ENCODE results near the gene FGF6.

Gene FGF6

DNA sequence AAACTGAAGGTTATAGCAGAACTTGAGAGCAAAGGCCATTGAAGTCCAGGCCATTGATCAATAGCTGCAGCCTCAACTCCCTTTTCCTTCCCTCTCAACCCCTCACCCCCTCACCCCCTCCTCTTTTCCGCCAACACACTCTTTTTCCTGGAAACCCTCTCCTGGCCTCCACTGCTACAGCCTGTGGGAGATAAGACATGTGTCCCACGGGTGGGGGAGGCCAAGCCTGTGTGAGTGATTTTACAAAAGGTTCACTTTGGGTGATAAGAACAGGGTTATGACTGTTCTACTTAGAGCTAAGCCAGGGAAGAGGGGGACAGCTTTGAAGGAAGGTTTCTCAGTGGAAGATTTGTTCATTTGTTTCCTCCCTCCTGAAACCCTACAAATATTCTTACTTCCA is 57.0 kb downstream of the FGF6 start:
- TF ChIP-seq EZH2 (IDR thresholded peaks at IDR 0.05; ENCODE audit: borderline replicate concordance, low read length) = no peak
- TF ChIP-seq, protein P1, sequence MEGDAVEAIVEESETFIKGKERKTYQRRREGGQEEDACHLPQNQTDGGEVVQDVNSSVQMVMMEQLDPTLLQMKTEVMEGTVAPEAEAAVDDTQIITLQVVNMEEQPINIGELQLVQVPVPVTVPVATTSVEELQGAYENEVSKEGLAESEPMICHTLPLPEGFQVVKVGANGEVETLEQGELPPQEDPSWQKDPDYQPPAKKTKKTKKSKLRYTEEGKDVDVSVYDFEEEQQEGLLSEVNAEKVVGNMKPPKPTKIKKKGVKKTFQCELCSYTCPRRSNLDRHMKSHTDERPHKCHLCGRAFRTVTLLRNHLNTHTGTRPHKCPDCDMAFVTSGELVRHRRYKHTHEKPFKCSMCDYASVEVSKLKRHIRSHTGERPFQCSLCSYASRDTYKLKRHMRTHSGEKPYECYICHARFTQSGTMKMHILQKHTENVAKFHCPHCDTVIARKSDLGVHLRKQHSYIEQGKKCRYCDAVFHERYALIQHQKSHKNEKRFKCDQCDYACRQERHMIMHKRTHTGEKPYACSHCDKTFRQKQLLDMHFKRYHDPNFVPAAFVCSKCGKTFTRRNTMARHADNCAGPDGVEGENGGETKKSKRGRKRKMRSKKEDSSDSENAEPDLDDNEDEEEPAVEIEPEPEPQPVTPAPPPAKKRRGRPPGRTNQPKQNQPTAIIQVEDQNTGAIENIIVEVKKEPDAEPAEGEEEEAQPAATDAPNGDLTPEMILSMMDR (IDR thresholded peaks at IDR 0.05; ENCODE audit: low read length) = no peak
- H3F3A ChIP-seq (ENCODE audit: insufficient read depth, low read length) = no peaks in the 10 kb centered on the region
- no peak overlapping the region for H3K4me2 ChIP-seq (ENCODE audit: low read length)
- no peaks in the 10 kb centered on the region for H3K4me1 ChIP-seq (ENCODE audit: insufficient read depth, low read length, severe bottlenecking)
- no peak overlapping the region for H3K9ac ChIP-seq (ENCODE audit: low read length)
- no peak overlapping the region for H2AFZ ChIP-seq (ENCODE audit: low read length)
- H3K79me2 ChIP-seq (ENCODE audit: insufficient read depth, low read length) = no peaks in the 10 kb centered on the region
- no peaks in the 10 kb centered on the region for H3K9me3 ChIP-seq (ENCODE audit: low read length)
- H4K20me1 ChIP-seq (ENCODE audit: insufficient read depth, low read length) = no peaks in the 10 kb centered on the region
- H3K4me3 ChIP-seq (ENCODE audit: low read depth, low read length, poor library complexity, severe bottlenecking) = no peak overlapping the region
- no peak overlapping the region for H3K27ac ChIP-seq (ENCODE audit: low read depth, low read length, poor library complexity, severe bottlenecking)
- H3K36me3 ChIP-seq (ENCODE audit: insufficient read depth, low read length) = no peaks in the 10 kb centered on the region
- no peaks in the 10 kb centered on the region for H3K27me3 ChIP-seq (ENCODE audit: insufficient read depth, low read length)
- no peaks in the 10 kb centered on the region for H3K9me2 ChIP-seq (ENCODE audit: low read depth, low read length)

DNA sequence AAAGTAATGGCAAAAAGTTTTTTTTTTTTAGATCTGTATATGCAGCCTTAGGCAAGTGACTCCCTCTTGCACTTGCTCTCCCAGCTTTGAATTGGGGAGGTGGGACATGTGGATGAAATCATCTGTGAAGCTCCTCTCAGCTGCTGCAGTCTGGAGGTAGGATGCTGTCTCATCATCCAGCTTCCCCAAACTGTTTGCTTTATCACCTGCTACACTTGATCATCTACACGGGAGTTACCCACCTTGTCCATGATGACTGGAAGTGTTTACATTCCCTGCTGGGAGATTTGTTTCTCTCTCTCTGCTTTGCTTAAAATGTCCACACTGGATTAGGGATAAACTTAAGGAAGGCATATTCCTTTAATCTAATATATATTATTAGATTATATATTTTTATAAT is 57.6 kb downstream of the FGF6 start:
- no peaks in the 10 kb centered on the region for H4K20me1 ChIP-seq (ENCODE audit: insufficient read depth, low read length)
- no peaks in the 10 kb centered on the region for H3K79me2 ChIP-seq (ENCODE audit: insufficient read depth, low read length)
- H3K4me1 ChIP-seq (ENCODE audit: insufficient read depth, low read length, severe bottlenecking) = no peaks in the 10 kb centered on the region
- no peak for TF ChIP-seq EZH2 (IDR thresholded peaks at IDR 0.05; ENCODE audit: borderline replicate concordance, low read length)
- TF ChIP-seq, protein P1 (IDR thresholded peaks at IDR 0.05; ENCODE audit: low read length) = no peak
- H3K36me3 ChIP-seq (ENCODE audit: insufficient read depth, low read length) = no peaks in the 10 kb centered on the region
- no peaks in the 10 kb centered on the region for H3K9me3 ChIP-seq (ENCODE audit: low read length)
- no peak overlapping the region for H3K9ac ChIP-seq (ENCODE audit: low read length)
- H3K9me2 ChIP-seq (ENCODE audit: low read depth, low read length) = no peaks in the 10 kb centered on the region
- no peak overlapping the region for H3K27ac ChIP-seq (ENCODE audit: low read depth, low read length, poor library complexity, severe bottlenecking)
- H3K4me3 ChIP-seq (ENCODE audit: low read depth, low read length, poor library complexity, severe bottlenecking) = no peak overlapping the region
- no peak overlapping the region for H3K4me2 ChIP-seq (ENCODE audit: low read length)
- no peaks in the 10 kb centered on the region for H3K27me3 ChIP-seq (ENCODE audit: insufficient read depth, low read length)
- no peaks in the 10 kb centered on the region for H3F3A ChIP-seq (ENCODE audit: insufficient read depth, low read length)
- H2AFZ ChIP-seq (ENCODE audit: low read length) = no peak overlapping the region

DNA sequence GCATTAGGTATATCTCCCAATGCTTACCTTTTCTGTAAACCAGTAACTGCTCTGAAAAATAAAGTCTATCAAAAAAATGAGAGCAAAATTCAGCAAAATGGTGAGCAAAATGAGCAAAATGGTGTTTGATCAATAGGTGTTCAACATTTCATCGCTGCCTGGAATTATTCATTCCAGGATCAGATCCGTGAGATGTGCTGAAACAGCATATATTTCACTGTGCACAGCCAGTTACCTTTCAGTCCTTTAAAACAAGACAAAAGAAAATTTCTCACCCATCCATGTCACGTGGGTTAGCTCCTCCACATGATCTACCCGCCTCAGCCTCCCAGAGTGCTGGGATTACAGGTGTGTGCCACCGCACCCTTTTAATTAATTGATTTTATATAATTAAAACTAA is 58.0 kb downstream of the FGF6 start:
- H3K27ac ChIP-seq (ENCODE audit: low read depth, low read length, poor library complexity, severe bottlenecking) = no peak overlapping the region
- no peak overlapping the region for H3K4me2 ChIP-seq (ENCODE audit: low read length)
- H3K9me3 ChIP-seq (ENCODE audit: low read length) = no peaks in the 10 kb centered on the region
- no peak overlapping the region for H3K4me3 ChIP-seq (ENCODE audit: low read depth, low read length, poor library complexity, severe bottlenecking)
- H4K20me1 ChIP-seq (ENCODE audit: insufficient read depth, low read length) = no peaks in the 10 kb centered on the region
- no peak overlapping the region for H2AFZ ChIP-seq (ENCODE audit: low read length)
- H3K4me1 ChIP-seq (ENCODE audit: insufficient read depth, low read length, severe bottlenecking) = no peaks in the 10 kb centered on the region
- TF ChIP-seq, protein P1 (IDR thresholded peaks at IDR 0.05; ENCODE audit: low read length) = no peak
- TF ChIP-seq EZH2 (IDR thresholded peaks at IDR 0.05; ENCODE audit: borderline replicate concordance, low read length) = no peak
- no peaks in the 10 kb centered on the region for H3F3A ChIP-seq (ENCODE audit: insufficient read depth, low read length)
- no peak overlapping the region for H3K9ac ChIP-seq (ENCODE audit: low read length)
- H3K9me2 ChIP-seq (ENCODE audit: low read depth, low read length) = no peaks in the 10 kb centered on the region
- H3K79me2 ChIP-seq (ENCODE audit: insufficient read depth, low read length) = no peaks in the 10 kb centered on the region
- no peaks in the 10 kb centered on the region for H3K27me3 ChIP-seq (ENCODE audit: insufficient read depth, low read length)
- no peaks in the 10 kb centered on the region for H3K36me3 ChIP-seq (ENCODE audit: insufficient read depth, low read length)

Data from OCI-LY1 (cell line).